Muscle layer of duodenum (tissue), 2 donors: ENCODE results near the gene CD300LF.

Experiments used
- H3K27ac ChIP-seq: one replicate; pipeline ENCODE4 v1.7.0; 2013; ENCODE audit warnings: mild to moderate bottlenecking, low read length
- H3K27me3 ChIP-seq: one replicate; pipeline ENCODE4 v1.7.0; 2013; ENCODE audit warnings: low read depth, mild to moderate bottlenecking, control low read depth, low read length
- H3K36me3 ChIP-seq, 2 donors: one replicate each; pipeline ENCODE4 v1.7.0; 2013; ENCODE audit warnings: low read length in 2 of 2, control low read depth in 1 of 2, mild to moderate bottlenecking in 1 of 2; ENCODE audit not compliant: insufficient read depth in 2 of 2, control insufficient read depth in 1 of 2
- H3K4me1 ChIP-seq, 2 donors: one replicate each; pipeline ENCODE4 v1.7.0; 2013; ENCODE audit warnings: low read length in 2 of 2, mild to moderate bottlenecking in 2 of 2, control low read depth in 1 of 2, moderate library complexity in 1 of 2; ENCODE audit not compliant: insufficient read depth in 2 of 2, control insufficient read depth in 1 of 2
- H3K4me3 ChIP-seq, 2 donors: one replicate each; pipeline ENCODE4 v1.7.0; 2013; ENCODE audit warnings: low read length in 2 of 2, low read depth in 1 of 2, mild to moderate bottlenecking in 1 of 2
- H3K9me3 ChIP-seq, 2 donors: one replicate each; pipeline ENCODE4 v1.7.0; 2013; ENCODE audit warnings: low read length in 2 of 2, control low read depth in 1 of 2, mild to moderate bottlenecking in 1 of 2; ENCODE audit not compliant: control insufficient read depth in 1 of 2
- donor health status: healthy.

The CD300LF gene

DNA sequence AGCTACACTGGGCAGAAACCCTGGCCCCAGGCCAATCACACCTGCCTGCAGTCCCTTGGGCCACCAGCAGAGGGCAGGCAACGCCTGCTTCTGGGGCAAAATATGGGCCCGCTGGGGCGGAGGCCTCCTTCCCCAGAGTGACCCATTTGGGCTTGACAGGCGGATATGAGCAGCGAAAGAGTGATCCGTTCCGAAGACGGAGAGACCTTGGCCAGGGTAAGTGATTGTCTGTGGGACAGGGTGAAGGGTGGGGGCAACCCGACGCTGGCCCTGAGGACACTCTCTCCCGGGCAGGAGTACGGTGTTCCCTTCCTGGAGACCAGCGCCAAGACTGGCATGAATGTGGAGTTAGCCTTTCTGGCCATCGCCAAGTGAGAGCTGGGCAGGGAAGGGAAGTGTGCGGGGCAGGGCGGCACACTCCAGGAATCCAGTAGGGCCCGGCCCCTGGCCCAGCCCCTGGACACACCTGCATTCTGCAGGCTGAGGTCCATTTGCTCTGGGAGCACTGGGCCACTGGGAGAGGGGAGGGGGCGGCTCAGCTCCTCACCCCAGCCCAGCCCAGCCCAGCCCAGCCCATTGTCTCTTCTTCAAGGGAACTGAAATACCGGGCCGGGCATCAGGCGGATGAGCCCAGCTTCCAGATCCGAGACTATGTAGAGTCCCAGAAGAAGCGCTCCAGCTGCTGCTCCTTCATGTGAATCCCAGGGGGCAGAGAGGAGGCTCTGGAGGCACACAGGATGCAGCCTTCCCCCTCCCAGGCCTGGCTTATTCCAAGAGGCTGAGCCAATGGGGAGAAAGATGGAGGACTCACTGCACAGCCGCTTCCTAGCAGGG lies 32.2 kb upstream of the CD300LF start:
- peaks cover 9% of the 10 kb centered on the region for H3K27me3 ChIP-seq
- no peaks in the 10 kb centered on the region for H3K9me3 ChIP-seq
- H3K4me3 ChIP-seq: peak overlapping the region; percentile 33 to 43
- peaks cover 4 to 36% of the 10 kb centered on the region in 2 donors for H3K4me1 ChIP-seq
- H3K36me3 ChIP-seq: no peaks in the 10 kb centered on the region
- H3K27ac ChIP-seq: no peak overlapping the region

DNA sequence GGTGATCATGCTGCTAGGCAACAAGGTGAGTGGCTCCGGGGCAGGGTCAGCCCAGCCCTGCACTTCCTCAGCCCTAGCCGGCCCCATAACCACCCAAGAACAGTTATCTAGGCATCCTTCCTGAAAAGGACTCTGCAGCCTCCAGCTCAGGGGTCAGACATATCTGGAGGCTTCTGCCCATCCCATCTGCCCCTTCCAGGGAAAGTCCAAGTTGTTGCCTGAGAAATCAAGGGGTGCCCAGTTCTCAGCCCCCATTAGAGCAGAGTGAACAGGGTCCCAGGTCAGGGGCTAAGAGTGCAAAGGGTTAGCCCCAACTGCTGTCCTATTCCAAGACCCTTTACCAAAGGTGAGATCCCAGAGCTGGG lies 31.6 kb upstream of the CD300LF start:
- Histone ChIP-seq H3K36me3 (no peaks in the 10 kb centered on the region), H3K27me3 (peaks cover 9% of the 10 kb centered on the region), H3K4me3 (no peak overlapping the region), H3K27ac (no peak overlapping the region), H3K4me1 (peaks cover 4 to 30% of the 10 kb centered on the region in 2 donors), H3K9me3 (no peaks in the 10 kb centered on the region)

DNA sequence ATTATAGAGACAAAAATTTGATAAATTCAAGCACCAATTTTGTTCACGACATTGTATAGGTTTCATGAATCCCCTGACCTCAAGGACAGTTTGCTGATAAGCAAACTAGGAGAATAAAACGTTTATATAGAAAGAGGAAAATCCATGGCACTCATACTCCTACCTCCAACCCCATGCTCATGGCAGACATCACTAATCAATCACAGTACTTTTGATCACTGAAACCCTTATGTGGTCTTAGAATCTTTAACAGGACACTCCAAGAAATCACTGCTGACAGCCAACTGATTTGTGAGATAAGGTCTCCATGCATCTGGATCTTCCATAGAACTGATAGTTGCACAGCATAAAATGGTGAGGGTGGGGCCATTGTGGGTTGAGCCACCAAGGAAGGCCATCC lies 31.0 kb upstream of the CD300LF start:
- H3K4me3 ChIP-seq: no peak overlapping the region
- H3K4me1 ChIP-seq: peaks cover 4 to 24% of the 10 kb centered on the region in 2 donors
- no peak overlapping the region for H3K27ac ChIP-seq

DNA sequence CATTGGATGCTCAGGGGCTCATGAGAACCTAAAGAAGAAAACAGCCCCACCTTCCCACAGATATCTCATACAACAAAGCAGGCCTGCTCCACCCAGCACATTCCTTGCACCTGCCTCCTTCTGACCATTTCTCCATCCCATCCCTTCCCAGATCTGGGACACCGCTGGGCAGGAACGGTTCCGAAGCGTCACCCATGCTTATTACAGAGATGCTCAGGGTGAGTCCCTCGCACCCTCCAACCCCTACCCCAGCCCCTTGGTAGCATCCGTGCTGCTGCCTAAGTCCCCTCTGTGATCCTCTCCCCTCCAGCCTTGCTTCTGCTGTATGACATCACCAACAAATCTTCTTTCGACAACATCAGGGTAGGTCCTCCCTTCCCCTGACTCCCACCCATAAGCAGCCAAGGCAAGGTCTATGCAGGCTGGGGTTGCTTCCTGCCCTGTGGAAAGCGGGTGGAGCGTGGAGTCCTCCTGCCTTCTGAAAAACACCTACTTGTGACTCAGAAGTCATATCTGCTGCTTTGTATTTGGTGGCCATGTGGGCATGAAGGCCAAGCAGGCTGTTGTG lies 30.3 kb upstream of the CD300LF start:
- Histone ChIP-seq H3K4me1 (peaks cover 7 to 29% of the 10 kb centered on the region in 2 donors), H3K36me3 (no peaks in the 10 kb centered on the region), H3K27ac (no peak overlapping the region), H3K27me3 (peaks cover 21% of the 10 kb centered on the region), H3K4me3 (no peak overlapping the region), H3K9me3 (no peaks in the 10 kb centered on the region)

More for the DNA sequence above, 31.0 kb upstream of the CD300LF start:
- no peaks in the 10 kb centered on the region for H3K9me3 ChIP-seq
- peaks cover 14% of the 10 kb centered on the region for H3K27me3 ChIP-seq
- no peaks in the 10 kb centered on the region for H3K36me3 ChIP-seq

DNA sequence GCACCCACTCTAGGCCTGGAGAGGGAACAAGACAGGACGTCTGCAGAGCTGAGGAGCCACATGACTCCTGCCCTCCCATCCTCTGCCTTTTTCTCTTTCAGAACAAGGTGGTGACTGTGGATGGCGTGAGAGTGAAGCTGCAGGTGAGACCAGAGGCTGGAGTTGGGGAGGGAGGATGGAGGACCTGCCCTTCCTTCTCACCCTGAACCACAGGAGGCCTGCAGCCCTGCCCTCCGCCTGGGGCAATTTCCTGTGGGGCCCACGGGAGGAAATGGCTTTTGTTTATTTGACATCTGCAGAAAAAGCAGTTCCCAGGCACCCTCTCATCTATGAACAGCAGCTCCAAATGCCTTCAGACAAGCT lies 29.4 kb upstream of the CD300LF start:
- Histone ChIP-seq H3K4me1 (peaks cover 10 to 30% of the 10 kb centered on the region in 2 donors), H3K4me3 (no peak overlapping the region), H3K27ac (no peak overlapping the region), H3K36me3 (no peaks in the 10 kb centered on the region), H3K27me3 (peaks cover 25% of the 10 kb centered on the region), H3K9me3 (no peaks in the 10 kb centered on the region)

DNA sequence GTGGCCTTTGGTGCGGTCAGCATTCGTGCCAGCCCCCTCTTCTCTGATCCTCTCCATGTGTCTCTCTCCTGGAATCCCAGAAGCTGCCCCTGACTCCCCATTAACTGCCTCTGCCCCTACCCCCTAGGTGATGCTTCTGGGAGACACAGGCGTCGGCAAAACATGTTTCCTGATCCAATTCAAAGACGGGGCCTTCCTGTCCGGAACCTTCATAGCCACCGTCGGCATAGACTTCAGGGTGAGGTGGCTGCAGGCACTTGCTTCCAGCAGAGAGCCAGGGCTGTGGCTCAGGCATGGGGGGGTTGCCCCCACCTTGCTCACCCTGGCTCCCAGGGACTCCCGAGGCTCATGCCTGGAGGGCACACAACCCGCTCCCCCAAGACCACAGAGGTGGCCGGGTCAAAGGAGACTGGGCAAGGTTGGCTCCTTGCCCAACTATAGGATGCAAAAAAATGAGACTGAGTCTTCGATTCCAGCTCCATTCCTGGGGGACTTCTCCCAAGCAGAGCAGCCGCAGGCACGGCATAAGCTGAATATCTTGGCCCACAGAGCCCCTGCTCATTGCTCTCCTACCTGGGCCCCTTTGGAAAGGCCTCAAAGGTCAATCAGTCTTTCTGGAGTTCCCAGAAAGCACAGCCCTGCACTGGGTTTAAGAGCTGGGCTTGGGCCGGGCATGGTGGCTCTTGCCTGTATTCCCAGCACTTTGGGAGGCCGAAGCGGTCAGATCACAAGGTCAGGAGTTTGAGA lies 28.1 kb upstream of the CD300LF start:
- H3K27ac ChIP-seq: no peak overlapping the region
- H3K9me3 ChIP-seq: no peaks in the 10 kb centered on the region
- H3K36me3 ChIP-seq: no peaks in the 10 kb centered on the region
- H3K4me1 ChIP-seq: peaks cover 10 to 36% of the 10 kb centered on the region in 2 donors
- peaks cover 25% of the 10 kb centered on the region for H3K27me3 ChIP-seq
- H3K4me3 ChIP-seq: no peak overlapping the region

DNA sequence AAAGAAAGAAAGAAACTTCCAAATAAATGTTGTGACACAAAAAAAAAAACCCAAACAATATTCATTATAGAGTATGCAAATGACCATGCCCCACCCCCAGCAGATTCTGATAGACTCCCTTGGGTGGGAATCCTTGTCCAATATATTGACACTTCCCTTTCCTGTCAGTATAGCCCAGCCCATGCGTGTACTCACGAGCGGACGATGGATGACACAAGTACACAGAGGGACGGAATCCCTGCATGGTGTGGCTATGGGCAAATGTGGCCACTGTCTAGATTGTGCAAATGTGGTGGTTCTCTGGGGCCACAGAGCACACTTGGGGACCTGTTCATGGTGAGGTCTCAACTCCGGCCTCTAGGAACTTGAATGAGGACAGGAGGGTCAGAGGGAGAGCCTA lies 27.4 kb upstream of the CD300LF start:
- no peak overlapping the region for H3K27ac ChIP-seq
- no peaks in the 10 kb centered on the region for H3K36me3 ChIP-seq
- H3K27me3 ChIP-seq: peaks cover 25% of the 10 kb centered on the region
- no peak overlapping the region for H3K4me3 ChIP-seq
- peaks cover 10 to 36% of the 10 kb centered on the region in 2 donors for H3K4me1 ChIP-seq
- H3K9me3 ChIP-seq: no peaks in the 10 kb centered on the region

DNA sequence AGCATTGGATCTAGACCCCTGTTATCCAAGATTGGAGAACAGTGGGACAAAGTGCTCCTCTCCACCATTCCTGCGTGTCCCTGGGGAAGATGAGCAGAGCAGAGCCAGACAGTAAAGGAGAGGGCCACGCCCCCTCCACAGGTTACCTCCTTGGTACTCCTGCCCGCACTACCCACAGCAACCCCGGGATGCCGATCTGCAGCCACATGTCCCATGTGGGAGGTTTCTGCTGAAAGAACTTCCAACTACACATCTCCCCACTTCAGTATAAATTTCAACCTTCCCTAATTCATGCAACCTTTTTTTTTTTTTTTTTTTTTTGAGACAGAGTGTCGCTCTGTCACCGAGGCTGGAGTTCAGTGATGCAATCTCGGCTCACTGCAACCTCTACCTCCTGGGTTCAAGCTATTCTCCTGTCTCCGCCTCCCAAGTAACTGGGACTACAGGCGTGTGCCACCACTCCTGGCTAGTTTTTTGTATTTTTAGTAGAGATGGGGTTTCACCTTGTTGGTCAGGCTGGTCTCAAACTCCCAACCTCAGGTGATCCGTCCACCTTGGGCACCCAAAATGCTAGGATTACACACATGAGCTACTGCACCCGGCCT lies 26.6 kb upstream of the CD300LF start:
- H3K9me3 ChIP-seq: no peaks in the 10 kb centered on the region
- H3K27ac ChIP-seq: no peak overlapping the region
- no peak overlapping the region for H3K4me3 ChIP-seq
- H3K4me1 ChIP-seq: peaks cover 10 to 29% of the 10 kb centered on the region in 2 donors
- peaks cover 25% of the 10 kb centered on the region for H3K27me3 ChIP-seq
- H3K36me3 ChIP-seq: no peaks in the 10 kb centered on the region

DNA sequence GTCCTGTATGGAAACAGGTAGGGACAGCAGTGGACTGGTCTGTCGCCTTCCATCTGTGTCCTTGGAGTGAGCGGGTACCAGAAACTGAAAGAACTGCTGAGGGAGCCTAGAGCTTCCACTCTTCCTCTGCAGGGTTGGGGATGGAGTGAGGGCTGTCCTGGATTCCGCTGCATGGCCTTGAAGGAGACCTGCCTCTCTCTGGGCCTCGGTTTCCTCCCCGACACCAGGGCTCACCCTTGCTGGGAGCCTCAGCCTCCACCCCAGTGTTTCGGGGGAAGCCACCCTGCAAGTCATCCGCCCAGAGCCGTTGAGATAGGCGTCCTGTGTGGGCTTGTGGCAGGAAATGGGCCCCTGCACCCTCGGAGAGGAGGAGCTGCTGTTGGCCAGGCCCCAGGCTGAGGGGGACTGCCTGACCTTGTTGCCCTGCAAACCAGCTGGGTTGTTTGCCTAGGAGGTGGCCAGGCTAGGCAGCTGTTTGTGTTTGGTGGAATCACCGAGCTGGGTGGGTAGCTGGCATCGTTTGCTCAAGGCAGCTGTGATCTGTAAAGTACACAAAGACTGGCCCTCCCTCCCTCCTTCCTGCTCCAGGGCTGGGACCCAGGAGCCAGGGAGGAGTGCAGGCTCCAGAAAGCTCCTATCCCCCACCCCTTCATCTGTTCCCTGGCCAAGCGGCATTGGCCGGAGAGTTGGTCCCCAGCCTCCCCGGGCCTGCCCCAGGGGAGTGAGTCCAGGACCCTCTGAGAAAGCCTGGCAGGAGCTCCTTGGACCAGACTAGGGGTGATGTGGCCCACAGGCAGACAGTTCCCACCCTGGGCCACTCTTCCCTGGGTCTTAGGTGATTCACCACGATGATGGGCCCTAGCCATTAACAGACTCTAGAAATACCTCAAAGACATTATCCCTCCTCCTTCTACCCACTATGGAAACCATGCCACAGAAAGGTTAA lies 25.6 kb upstream of the CD300LF start:
- no peaks in the 10 kb centered on the region for H3K9me3 ChIP-seq
- H3K4me3 ChIP-seq: peak overlapping the region; percentile 9 to 54
- peaks cover 10 to 29% of the 10 kb centered on the region in 2 donors for H3K4me1 ChIP-seq
- no peaks in the 10 kb centered on the region for H3K36me3 ChIP-seq
- peaks cover 25% of the 10 kb centered on the region for H3K27me3 ChIP-seq
- no peak overlapping the region for H3K27ac ChIP-seq

DNA sequence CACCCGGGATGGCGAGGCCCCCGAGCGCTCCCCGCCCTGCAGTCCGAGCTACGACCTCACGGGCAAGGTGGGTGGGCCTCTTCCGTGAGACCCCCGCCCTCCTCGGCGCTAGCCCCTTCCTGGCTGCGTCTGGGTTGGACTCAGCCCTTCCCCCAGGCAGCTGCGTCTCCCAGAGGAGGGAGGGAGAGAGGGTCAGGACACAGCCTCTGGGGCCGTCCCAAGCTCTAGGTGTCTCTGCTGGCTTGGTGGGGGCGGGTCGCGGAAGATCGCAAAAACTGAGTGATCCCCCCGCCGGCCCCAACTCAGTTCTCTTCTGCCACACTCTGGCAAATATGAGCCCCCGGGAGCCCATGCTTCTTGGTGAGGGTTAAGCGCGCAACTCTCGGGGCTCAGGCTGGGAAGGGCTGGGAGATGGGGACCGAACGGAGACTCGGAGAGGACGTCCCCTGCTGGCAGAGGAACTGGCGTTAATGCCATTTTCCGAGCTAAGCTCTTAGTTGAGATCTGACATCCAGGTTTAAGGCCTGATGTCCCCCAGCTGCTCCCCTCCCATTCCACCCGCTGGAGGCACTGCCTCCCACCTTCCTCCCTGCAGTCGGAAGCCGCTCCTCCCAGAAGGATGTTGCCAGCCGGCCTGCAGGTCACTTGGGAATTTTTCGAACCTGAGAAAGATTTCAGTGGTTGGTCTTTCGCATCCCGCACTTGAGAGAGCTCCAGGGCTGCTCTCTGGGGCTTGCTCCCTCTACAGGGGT lies 24.8 kb upstream of the CD300LF start:
- H3K36me3 ChIP-seq: no peaks in the 10 kb centered on the region
- H3K27me3 ChIP-seq: peaks cover 25% of the 10 kb centered on the region
- no peaks in the 10 kb centered on the region for H3K9me3 ChIP-seq
- H3K4me1 ChIP-seq: peaks cover 10 to 24% of the 10 kb centered on the region in 2 donors
- peak overlapping the region; percentile 9 to 54 for H3K4me3 ChIP-seq
- no peak overlapping the region for H3K27ac ChIP-seq
